NCI-H69 (cell line): ENCODE results near the gene SLC38A8.

Experiments used
- DNase-seq: peaks from one replicate; lab custom pipeline; 2025; lab: John Stamatoyannopoulos, UW

SLC38A8 gene

GRCh38 chr16:84068783-84069462 lies 26.3 kb upstream of the SLC38A8 start:
- DNase-seq = no peak

GRCh38 chr16:84068041-84068440 lies 25.4 kb upstream of the SLC38A8 start:
- no peak for DNase-seq

- DNase-seq = no peak
Observed at GRCh38 chr16:84067640-84068039, 25.0 kb upstream of the SLC38A8 start.

- peak; percentile 55 for DNase-seq
Observed at GRCh38 chr16:84065536-84066132, 23.0 kb upstream of the SLC38A8 start.

GRCh38 chr16:84063980-84064379 lies 21.4 kb upstream of the SLC38A8 start:
- no peak for DNase-seq

GRCh38 chr16:84062734-84063640 lies 20.4 kb upstream of the SLC38A8 start:
- peak; percentile 61 for DNase-seq

GRCh38 chr16:84061236-84061819 lies 18.7 kb upstream of the SLC38A8 start:
- no peak for DNase-seq

GRCh38 chr16:84059946-84060901 lies 17.6 kb upstream of the SLC38A8 start:
- no peak for DNase-seq

- no peak for DNase-seq
Observed at GRCh38 chr16:84059111-84059510, 16.5 kb upstream of the SLC38A8 start.

- DNase-seq = no peak
Observed at GRCh38 chr16:84058664-84059063, 16.1 kb upstream of the SLC38A8 start.

GRCh38 chr16:84058211-84058610 lies 15.6 kb upstream of the SLC38A8 start:
- DNase-seq = no peak

GRCh38 chr16:84056933-84057332 lies 14.3 kb upstream of the SLC38A8 start:
- DNase-seq = no peak

GRCh38 chr16:84055801-84056634 lies 13.4 kb upstream of the SLC38A8 start:
- no peak for DNase-seq

- DNase-seq = no peak
Observed at GRCh38 chr16:84055366-84055765, 12.8 kb upstream of the SLC38A8 start.

GRCh38 chr16:84054916-84055315 lies 12.3 kb upstream of the SLC38A8 start:
- DNase-seq = no peak

- DNase-seq = no peak
Observed at GRCh38 chr16:84054271-84054670, 11.7 kb upstream of the SLC38A8 start.

GRCh38 chr16:84053237-84053636 lies 10.6 kb upstream of the SLC38A8 start:
- DNase-seq = no peak

- no peak for DNase-seq
Observed at GRCh38 chr16:84052071-84052622, 9.6 kb upstream of the SLC38A8 start.

- no peak for DNase-seq
Observed at GRCh38 chr16:84050316-84050715, 7.7 kb upstream of the SLC38A8 start.

- no peak for DNase-seq
Observed at GRCh38 chr16:84049403-84050060, 6.9 kb upstream of the SLC38A8 start.
